Breast epithelium (tissue), 3 donors: Measurements from ENCODE around the gene PSMD14.

ENCODE experiments used
- POLR2A ChIP-seq: fragments of 450-650 bp; IDR thresholded peaks from one replicate; pipeline ENCODE4 v1.6.1; 2016; ENCODE audit warnings: antibody characterized with exemption, mild to moderate bottlenecking, moderate library complexity
- POLR2AphosphoS5 ChIP-seq, 3 donors: sonication (generic); formaldehyde crosslinking; IDR thresholded peaks; one replicate each; pipeline ENCODE4 v1.6.1; 2017; ENCODE audit warnings: antibody characterized with exemption in 3 of 3
- TF ChIP-seq, protein P1 (sequence below), 3 donors: fragments of 450-650 bp; IDR thresholded peaks; one replicate each; pipeline ENCODE4 v1.5.1; 2016 to 2017; ENCODE audit warnings: antibody characterized with exemption in 3 of 3, mild to moderate bottlenecking in 3 of 3, moderate library complexity in 3 of 3

DNA sequence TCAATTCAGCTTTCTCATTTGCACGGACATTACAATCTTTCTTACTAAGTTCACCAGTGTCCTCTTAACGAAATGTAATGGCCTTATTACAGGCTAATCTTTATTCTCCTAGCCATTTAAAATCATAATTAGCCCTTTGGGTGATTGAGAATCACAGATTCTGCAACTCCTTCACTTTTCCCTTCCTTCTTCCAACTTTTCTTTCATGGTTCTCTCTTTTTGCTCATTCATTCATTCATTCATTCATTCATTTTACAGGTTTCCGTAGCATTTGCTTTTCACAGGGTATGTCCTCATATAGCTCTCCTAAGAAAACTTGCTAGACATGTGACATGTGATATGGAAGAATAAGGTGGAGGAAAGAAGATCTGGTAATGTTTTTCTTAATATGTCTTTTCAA lies 123.9 kb downstream of the PSMD14 start:
- TF ChIP-seq POLR2AphosphoS5 (IDR thresholded peaks at IDR 0.05): no peak
- TF ChIP-seq, protein P1, sequence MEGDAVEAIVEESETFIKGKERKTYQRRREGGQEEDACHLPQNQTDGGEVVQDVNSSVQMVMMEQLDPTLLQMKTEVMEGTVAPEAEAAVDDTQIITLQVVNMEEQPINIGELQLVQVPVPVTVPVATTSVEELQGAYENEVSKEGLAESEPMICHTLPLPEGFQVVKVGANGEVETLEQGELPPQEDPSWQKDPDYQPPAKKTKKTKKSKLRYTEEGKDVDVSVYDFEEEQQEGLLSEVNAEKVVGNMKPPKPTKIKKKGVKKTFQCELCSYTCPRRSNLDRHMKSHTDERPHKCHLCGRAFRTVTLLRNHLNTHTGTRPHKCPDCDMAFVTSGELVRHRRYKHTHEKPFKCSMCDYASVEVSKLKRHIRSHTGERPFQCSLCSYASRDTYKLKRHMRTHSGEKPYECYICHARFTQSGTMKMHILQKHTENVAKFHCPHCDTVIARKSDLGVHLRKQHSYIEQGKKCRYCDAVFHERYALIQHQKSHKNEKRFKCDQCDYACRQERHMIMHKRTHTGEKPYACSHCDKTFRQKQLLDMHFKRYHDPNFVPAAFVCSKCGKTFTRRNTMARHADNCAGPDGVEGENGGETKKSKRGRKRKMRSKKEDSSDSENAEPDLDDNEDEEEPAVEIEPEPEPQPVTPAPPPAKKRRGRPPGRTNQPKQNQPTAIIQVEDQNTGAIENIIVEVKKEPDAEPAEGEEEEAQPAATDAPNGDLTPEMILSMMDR (IDR thresholded peaks at IDR 0.05): no peak
- no peak for TF ChIP-seq POLR2A
